ENCODE data around the gene CDRT4.
A peak's percentile ranks its signal among the peaks of the same experiment; 100 is the strongest.
"Not testable (repeated sequence)": the region's sequence is repeated elsewhere in the genome, so short reads cannot be mapped to it uniquely, and the experiment has no call there.

CDRT4 gene

DNA sequence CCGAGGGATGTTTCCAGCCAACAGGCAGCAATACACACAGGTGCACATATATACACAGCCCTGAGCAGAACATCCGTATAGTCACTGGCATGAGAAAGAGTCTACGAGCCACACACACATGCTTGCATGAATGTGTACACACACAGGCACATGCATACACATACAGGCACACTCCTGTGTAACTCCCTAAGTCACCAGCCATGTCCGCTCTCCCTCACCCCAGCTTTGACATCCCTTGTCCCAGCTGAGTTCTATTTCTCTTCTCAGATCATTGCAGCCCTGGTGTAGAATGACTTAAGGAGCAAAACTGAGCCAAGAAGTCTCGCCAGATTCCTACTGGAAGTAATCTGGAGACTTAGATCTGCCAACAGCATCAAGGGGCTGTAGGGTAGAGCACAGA, 13.1 kb downstream of the CDRT4 start:
- DNase-seq: no peak

GRCh38 chr17:15453782-15454181, 13.6 kb downstream of the CDRT4 start:
- no peak for DNase-seq

DNA sequence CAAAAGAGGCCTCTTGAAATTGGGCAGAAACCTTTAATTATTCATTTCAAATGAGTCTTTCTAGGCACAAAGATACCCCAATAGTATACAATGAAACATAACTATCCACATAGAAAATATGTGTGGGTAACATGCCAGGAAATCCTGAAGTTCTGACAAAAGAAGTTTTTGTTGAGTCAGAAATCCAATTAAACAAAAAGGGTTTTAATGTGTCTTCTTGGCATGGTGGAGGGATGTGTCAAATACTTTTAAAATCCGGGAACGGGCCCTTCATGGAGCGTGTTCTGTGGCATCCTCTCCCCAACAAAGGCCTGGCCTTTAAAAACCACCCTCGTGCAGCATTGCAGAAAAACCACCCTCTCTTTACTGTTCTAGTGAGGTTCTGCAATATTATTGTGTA, 14.2 kb downstream of the CDRT4 start:
- DNase-seq: no peak

- no peak for DNase-seq
These were observed 14.7 kb downstream of the CDRT4 start for GRCh38 chr17:15452746-15453145.

DNA sequence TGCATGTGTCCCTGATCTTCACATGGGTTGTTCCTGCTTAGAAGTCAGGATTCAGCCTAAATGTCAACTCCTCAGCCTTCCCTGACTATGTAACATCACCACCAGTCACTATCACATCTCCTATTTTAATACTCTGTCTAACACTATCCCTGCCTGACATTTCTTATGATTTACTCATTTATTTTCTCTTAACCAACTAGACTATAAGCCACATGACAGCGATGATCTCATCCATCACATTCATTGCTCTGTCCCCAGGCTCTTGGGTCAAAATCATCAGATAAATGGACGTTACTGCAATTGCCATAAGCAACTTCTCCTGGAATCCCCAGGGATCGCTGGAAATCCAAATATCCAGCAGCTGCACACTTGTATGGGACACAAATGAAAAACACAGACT, 15.7 kb downstream of the CDRT4 start:
- no peak for DNase-seq

DNA sequence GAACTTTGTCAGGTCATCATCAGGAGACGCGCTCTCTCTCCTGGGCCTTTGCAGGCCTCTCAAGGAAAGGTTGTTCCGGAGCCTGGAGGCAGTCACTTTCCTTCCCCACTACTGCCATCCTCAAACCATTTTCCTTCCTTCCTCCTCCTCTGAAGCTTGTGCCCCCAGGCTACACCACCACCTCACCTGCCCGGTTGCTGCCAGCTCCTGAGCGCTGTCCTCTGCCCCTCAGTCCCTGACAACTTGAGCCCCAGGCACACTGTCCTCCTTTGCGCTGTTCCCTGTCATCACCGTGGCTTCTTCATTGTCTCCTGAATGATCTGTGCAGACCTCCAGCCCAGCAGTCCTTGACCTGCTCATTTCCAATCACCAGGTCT, 18.9 kb downstream of the CDRT4 start:
- no peak for DNase-seq

DNA sequence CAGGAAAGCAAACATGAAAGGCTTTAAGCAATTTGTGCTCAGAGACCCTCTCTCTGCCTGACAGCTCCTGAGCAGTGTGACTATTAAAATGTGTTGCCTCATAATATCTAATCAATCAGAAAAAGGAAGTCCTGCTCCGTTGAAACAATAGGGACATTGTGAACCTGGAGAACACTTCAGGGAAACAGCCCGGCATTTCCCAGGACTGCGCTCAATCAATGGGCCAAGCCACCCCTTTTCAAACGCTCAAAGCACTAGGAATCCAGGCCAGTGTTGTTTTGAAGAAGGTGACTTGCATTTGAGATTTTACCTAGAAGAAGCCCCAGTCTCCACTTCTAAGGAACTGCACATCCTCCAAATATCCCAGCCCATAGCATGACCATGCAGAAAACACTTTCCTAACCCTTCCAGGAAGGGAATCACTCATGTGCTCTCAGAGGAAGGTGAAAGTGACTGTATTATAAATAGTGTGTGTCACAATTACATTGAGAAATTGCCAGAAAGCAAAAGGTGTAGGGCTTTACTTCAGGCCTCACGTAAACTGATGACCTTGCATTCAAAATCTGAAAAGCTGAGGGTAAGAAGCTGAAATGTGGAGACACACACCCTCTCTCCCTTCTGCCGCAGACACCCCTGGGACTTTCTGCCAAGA, 19.4 kb downstream of the CDRT4 start:
- DNase-seq: no peak

- no peak for DNase-seq
These were observed 21.4 kb downstream of the CDRT4 start for GRCh38 chr17:15446036-15446435.

DNA sequence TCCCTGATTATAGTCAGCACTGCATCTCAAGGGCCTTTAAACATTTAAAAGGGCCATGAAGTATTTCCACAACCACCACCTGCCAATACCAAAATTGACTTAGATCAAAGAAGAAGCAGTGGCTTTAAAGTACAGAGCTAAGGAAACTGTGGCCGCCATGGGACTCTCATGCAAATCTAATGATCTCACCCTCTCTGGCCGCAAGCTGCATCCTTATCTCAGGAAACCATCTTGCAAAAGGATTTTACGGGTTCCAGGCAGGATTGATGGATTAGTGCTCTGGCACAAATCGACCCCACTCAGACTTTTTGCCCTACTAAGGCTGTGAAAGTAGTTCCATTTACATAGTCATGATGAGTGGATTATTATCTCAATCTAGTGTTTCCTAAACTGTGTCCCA, 22.6 kb downstream of the CDRT4 start:
- no peak for DNase-seq

DNA sequence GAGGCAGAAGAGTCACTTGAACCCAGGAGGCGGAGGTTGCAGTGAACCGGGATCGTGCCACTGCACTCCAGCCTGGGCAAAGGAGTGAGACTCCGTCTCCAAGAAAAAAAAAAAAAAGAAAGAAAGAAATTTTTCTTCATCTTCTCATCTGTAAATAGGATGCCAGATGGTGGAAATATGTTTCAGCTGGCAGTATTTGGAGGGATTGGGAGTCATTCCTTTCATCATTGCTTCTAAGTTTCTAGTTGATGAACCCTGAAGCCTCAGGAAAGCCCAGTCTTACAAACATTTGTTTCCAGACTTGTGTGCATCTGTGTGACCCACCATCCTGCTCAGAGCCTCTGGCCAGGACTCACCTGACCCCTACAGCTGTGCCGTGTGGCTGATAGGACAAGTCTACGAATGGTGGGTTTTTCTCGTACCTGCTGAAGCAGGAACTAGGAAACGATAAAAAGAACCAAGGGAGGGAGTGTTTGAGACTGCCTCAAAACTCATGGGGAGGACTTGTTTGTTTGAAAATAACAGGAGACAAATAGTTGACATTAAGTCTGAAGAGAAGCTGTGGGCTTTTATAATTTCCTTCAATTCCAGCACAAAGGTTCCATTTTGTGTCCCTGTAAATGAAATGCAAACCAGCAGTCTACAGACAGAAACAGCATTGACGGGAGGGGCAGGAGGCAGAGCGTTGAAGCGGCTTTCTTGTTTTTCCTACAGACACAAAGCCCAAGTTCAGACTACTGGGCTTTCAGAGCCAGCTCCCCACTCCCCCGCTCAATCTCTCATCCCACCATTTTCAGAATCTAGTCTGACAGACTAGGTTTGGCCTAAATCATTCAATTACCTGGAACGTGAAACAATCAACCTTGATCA, 24.9 kb downstream of the CDRT4 start:
- no peak for DNase-seq

GRCh38 chr17:15441315-15441714, 26.1 kb downstream of the CDRT4 start:
- DNase-seq: no peak

DNA sequence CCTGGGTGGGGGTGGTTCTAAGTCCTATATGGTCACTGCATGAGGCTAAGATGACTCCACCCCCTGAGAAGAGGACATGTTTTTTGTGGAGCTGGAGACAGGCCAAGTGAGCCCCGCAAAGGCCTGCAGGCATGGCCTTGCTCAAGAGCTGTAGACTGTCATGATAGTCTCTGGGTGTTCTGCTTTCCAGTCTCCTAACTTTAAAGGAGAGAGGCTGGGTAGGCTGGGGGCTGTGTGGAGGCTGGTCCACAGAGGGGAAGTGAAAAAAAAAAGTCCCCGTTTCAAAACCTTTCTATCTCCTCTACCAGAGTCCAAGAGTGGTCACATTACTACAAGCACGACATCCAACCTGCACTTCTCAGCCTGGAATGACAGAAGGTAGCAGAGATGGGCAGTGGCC, 27.1 kb downstream of the CDRT4 start:
- DNase-seq: no peak

DNA sequence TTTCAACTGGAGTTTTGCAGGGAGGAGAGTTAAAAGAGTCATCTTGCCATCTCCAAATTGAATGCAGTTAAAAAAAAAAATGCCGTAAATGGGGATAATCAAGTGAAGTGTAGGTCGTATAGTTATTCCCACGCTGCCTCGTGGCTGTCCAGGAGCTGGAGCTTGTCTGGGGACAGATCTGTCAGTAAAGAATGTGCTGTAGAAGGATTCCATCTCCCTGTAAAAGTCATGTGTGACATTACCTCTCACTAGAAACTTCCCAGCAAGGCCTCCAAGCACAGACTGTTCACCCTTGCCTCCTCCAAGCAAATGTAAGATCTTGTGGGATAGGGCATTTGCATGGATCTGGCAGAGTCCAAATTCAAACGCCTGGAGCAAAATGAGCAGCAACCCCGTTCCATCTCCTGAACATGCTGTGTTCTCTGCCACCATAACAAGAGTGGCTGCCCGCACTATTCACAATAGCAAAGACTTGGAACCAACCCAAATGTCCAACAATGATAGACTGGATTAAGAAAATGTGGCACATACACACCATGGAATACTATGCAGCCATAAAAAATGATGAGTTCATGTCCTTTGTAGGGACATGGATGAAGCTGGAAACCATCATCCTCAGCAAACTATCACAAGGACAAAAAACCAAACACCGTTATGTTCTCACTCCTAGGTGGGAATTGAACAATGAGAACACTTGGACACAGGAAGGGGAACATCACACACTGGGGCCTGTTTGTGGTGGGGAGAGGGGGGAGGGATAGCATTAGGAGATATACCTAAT, 28.0 kb downstream of the CDRT4 start:
- not testable (repeated sequence) for DNase-seq

GRCh38 chr17:15438491-15439105, 28.8 kb downstream of the CDRT4 start:
- no peak for DNase-seq

- no peak for DNase-seq
These were observed 30.2 kb downstream of the CDRT4 start for GRCh38 chr17:15437303-15437635.

DNA sequence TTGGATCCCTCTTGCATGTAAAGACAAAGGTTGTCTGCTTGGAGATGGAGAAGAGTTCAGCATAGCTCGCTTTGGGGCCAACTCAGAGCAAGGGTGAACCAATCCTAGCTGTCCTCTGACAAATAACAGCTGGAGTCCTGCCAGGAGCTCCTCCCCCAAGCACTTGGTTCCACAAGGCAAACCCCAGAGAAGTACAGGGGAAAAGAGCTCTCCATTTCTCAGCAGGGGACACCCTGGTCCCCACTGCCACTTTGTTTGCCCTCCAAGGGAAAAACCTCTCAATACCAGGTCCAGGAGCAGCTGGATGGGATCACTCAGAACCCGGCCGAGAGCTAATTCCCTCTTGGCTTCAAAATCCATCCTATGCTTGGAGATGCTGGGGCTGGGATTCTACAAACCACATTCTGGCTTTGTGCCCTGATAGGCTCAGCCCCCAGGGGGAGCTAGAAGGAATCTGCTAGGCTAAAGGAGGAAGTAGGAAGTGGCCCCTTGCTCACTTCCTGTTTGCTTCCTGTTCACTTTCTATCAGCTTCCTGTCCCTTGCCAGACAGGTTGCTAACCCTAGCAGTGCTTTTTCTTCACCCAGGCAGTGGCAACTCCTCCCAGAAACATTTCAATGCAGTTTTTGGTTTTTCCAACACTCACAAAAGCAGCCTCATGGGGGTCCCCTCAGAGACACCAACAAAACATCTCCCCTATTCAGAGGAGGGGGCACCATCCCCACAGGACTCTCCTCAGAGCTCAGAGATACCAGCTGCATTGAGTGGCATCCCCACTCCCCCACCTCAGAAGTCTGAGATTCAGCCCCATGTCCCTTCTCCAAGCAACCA, 30.7 kb downstream of the CDRT4 start:
- DNase-seq: peak; percentile 39

DNA sequence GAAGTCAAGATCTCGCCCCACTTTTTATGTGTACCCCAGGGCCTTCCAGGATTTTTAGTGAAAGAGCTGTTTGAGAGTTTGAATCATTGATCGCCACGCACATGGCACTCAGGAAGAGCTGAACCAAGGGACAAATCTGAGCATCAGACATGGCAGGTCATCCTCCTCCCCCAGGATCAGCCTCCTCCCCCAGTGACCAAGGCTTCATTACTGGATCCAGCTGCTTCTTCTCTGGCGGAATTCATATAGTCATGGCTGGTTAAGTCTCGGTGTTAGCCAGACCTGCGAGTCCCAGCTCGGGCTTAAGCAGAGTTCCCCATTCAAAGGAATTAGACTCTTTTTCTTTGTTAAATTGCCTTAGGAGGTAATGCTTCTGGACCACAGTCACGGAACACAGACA, 32.5 kb downstream of the CDRT4 start:
- DNase-seq: no peak

GRCh38 chr17:15432807-15433611, 34.4 kb downstream of the CDRT4 start:
- DNase-seq: no peak

GRCh38 chr17:15431766-15432165, 35.7 kb downstream of the CDRT4 start:
- DNase-seq: no peak

- no peak for DNase-seq
These were observed 36.2 kb downstream of the CDRT4 start for GRCh38 chr17:15431196-15431595.

DNA sequence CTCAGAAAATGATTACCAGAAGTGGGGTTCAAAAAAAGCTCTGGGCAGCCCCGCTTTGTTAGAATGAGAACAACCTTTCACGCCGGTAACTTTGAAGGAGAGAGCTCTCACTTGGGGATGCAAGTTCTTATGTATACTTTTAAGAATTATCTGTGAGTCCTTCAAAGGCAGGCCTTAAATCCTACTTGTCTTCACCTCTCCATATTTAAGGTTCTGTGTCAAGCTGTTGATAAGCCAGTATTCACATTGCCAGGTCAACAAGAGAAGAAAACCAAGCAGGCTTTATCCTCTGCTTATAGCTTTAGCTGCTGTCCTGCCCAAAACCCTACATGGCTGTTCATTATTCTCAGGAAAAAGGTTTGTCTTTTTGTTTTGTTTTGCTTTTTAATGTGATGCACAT, 42.9 kb downstream of the CDRT4 start:
- DNase-seq: no peak
